Ishikawa (cell line): ENCODE data around the gene SHKBP1.

ENCODE experiments used
- CREB1 ChIP-seq: IDR thresholded peaks from 2 replicates; pipeline ENCODE4 v1.6.1; 2012; ENCODE audit warnings: low read depth
- EGR1 ChIP-seq: IDR thresholded peaks from 2 replicates; pipeline ENCODE4 v1.6.1; 2012
- EP300 ChIP-seq: IDR thresholded peaks from 2 replicates; pipeline ENCODE4 v1.6.1; 2012; ENCODE audit warnings: borderline replicate concordance
- MAX ChIP-seq: IDR thresholded peaks from 2 replicates; pipeline ENCODE4 v1.6.1; 2012
- RAD21 ChIP-seq: IDR thresholded peaks from 2 replicates; pipeline ENCODE4 v1.6.1; 2012; ENCODE audit warnings: low read depth
- REST ChIP-seq: IDR thresholded peaks from 2 replicates; pipeline ENCODE4 v1.6.1; 2012; ENCODE audit warnings: low read depth, mild to moderate bottlenecking
- TAF1 ChIP-seq: IDR thresholded peaks from 2 replicates; pipeline ENCODE4 v1.6.1; 2012; ENCODE audit warnings: low read depth, mild to moderate bottlenecking
- TCF12 ChIP-seq: IDR thresholded peaks from 2 replicates; pipeline ENCODE4 v1.6.1; 2012; ENCODE audit warnings: low read depth
- TEAD4 ChIP-seq: IDR thresholded peaks from 2 replicates; pipeline ENCODE4 v1.6.1; 2012
- USF1 ChIP-seq: IDR thresholded peaks from 2 replicates; pipeline ENCODE4 v1.6.1; 2012
- YY1 ChIP-seq: IDR thresholded peaks from 2 replicates; pipeline ENCODE4 v1.6.1; 2012; ENCODE audit warnings: low read depth
- ZBTB7A ChIP-seq: IDR thresholded peaks from 2 replicates; pipeline ENCODE4 v1.6.1; 2012; ENCODE audit warnings: low read depth

GRCh38 chr19:40617961-40618360, 41.3 kb downstream of the SHKBP1 start:
- no peak for TF ChIP-seq USF1
- TF ChIP-seq EP300: no peak
- TF ChIP-seq RAD21: no peak
- TF ChIP-seq MAX: no peak
- no peak for TF ChIP-seq REST
- no peak for TF ChIP-seq CREB1
- TF ChIP-seq TCF12: no peak
- TF ChIP-seq YY1: no peak
- no peak for TF ChIP-seq TEAD4
- TF ChIP-seq ZBTB7A: no peak
- TF ChIP-seq TAF1: no peak
- TF ChIP-seq EGR1: no peak
